ENCODE data around the gene TSR3.

DNA sequence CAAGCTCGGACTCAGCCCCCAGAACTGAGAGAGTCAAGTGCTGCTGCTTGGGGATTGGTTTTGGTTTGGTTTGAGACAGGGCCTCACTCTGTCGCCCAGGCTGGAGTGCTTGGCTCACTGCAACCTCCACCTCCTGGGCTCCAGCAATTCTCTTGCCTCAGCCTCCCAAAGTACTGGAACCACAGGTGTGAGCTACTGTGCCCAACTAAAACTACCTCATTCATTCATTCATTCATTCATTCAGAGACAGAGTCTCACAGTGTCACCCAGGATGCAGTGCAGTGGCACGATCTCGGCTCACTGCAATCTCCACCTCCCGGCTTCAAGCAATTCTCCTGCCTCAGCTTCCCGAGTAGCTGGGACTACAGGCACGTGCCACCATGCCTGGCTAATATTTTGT lies 38.1 kb upstream of the TSR3 start:
- TF ChIP-seq, protein P1, sequence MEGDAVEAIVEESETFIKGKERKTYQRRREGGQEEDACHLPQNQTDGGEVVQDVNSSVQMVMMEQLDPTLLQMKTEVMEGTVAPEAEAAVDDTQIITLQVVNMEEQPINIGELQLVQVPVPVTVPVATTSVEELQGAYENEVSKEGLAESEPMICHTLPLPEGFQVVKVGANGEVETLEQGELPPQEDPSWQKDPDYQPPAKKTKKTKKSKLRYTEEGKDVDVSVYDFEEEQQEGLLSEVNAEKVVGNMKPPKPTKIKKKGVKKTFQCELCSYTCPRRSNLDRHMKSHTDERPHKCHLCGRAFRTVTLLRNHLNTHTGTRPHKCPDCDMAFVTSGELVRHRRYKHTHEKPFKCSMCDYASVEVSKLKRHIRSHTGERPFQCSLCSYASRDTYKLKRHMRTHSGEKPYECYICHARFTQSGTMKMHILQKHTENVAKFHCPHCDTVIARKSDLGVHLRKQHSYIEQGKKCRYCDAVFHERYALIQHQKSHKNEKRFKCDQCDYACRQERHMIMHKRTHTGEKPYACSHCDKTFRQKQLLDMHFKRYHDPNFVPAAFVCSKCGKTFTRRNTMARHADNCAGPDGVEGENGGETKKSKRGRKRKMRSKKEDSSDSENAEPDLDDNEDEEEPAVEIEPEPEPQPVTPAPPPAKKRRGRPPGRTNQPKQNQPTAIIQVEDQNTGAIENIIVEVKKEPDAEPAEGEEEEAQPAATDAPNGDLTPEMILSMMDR (IDR thresholded peaks at IDR 0.05; ENCODE audit: low read depth, low read length, poor library complexity, severe bottlenecking): no peak
- TF ChIP-seq EZH2phosphoT487 (IDR thresholded peaks at IDR 0.05; ENCODE audit: borderline replicate concordance, low read length): no peak
